ENCODE data around the gene WAPL.

GRCh38 chr10:86509145-86509544 lies 12.4 kb downstream of the WAPL start:
- TF ChIP-seq CTCF (IDR thresholded peaks at IDR 0.05; ENCODE audit: low read length) = no peak
- no peak for TF ChIP-seq EZH2 (optimal IDR thresholded peaks at IDR 0.05; ENCODE audit: low read depth, low read length)
- no peak for TF ChIP-seq EZH2phosphoT487 (IDR thresholded peaks at IDR 0.05; ENCODE audit: low read length)

Data from MM.1S (cell line).